ENCODE results near the gene ZNF609.
A peak's percentile ranks its signal among the peaks of the same experiment; 100 is the strongest.

ZNF609 gene

DNA sequence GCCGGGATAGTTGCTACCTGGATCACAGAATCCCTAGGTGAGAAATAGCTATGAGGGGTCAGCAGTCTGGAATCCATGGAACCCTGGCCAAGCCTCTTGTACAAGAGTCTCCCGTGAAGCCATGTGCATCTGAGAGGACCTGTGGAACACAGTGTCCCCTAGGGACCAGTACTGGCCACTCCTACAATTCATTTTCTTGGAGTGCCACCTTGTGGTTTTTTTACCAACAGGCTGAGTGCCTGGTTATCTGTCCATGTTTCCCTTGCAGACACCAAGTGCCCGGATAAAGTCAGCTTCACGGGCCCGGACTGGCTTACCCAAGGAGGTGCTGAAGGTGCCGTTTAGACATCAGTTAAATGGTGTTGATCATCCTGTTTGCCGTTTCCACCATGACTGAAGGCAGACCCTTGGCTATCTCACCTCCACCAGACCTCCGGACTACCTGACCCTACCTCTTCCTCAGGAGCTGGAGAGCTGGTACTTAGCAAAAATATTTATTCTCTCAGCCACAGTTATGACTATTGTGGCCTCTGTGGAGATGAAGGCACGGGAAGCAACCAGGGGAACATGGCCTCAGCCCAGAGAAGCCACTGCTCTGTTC lies 221.1 kb downstream of the ZNF609 start:
- H3K4me3 ChIP-seq (replicated peaks in 1 of 2; ENCODE audit: low read depth in 2 of 2, low read length in 2 of 2) = no peak overlapping the region
- TF ChIP-seq, protein P1, sequence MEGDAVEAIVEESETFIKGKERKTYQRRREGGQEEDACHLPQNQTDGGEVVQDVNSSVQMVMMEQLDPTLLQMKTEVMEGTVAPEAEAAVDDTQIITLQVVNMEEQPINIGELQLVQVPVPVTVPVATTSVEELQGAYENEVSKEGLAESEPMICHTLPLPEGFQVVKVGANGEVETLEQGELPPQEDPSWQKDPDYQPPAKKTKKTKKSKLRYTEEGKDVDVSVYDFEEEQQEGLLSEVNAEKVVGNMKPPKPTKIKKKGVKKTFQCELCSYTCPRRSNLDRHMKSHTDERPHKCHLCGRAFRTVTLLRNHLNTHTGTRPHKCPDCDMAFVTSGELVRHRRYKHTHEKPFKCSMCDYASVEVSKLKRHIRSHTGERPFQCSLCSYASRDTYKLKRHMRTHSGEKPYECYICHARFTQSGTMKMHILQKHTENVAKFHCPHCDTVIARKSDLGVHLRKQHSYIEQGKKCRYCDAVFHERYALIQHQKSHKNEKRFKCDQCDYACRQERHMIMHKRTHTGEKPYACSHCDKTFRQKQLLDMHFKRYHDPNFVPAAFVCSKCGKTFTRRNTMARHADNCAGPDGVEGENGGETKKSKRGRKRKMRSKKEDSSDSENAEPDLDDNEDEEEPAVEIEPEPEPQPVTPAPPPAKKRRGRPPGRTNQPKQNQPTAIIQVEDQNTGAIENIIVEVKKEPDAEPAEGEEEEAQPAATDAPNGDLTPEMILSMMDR (IDR thresholded peaks at IDR 0.05; ENCODE audit: low read depth, low read length) = peak; percentile 43
- DNase-seq (ENCODE audit: low read depth in 2 of 2) = peak; percentile 77 to 78

DNA sequence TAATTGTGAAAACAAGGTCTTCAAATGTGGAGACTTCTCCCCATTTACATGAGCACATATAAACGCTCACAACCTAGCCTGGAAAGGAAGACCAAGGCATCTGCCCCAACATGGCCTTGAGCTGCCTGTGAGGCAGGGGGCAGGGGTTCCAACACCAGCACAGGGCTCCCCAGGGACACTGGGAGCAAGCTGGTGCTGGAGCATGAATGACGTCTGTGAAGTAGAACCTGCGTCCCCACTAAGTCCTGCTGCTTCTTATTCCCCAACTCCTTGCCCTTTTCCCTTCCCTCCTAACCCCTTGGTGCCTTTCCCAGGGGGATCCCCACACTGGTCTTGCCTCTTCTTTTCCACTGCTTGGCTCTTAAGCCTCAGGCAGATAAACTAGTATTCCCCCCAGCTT lies 221.9 kb downstream of the ZNF609 start:
- TF ChIP-seq, protein P1 (IDR thresholded peaks at IDR 0.05; ENCODE audit: low read depth, low read length) = no peak
- DNase-seq (ENCODE audit: low read depth in 2 of 2) = no peak
- no peak overlapping the region for H3K4me3 ChIP-seq (replicated peaks in 1 of 2; ENCODE audit: low read depth in 2 of 2, low read length in 2 of 2)

DNA sequence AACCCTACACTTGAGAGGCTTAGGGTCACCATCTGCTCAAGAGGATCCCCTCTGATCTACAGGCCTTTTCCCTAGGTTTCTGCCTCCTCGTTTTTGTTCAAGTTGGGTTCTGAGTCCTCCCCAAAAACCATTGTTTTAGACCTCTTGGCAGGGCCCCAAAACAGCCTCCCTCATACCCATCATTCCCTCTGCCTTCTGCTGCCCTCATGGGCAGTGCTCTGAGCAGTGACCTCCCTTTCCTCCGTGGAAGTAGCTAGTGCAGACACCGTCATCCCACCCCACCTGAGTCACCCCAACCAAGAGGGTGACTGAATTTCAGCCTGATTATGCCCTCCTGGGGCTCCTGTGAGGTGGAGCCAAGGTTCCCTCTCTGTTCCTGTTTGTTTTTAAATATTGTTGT lies 223.0 kb downstream of the ZNF609 start:
- peak; percentile 29 to 66 for DNase-seq (ENCODE audit: low read depth in 2 of 2)
- no peak overlapping the region for H3K4me3 ChIP-seq (replicated peaks in 1 of 2; ENCODE audit: low read depth in 2 of 2, low read length in 2 of 2)
- TF ChIP-seq, protein P1 (IDR thresholded peaks at IDR 0.05; ENCODE audit: low read depth, low read length) = no peak

DNA sequence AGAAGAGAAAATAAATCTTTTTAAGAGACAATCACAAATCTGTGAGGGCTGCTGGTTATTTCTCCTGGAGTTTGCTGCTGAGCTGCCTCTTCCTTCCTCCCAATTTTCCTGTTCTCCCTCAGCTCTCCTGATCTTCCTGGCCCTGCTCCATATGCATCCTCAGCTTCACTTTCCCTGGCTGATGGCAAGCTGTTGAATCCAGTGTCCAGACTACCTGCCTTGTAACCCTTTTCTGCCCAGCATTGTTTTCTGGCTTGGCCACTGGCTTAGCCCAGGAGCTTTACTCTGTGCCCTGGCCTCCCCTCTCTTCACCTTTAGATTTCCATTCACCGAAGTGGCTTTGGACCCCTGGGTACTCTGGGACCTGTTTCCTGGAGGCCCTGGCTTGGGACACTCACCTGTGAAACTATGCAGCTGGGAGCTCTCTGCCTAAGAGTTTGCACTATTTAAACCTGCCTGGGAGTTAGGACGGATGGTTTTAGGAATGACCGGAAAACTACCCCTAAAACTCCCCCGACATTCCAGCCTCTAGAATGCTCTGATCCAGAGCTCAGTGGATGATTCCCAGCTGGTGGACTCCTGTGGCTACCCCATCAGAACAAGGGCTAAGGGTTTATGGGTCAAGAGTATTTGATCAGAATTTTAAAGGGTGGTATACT lies 225.0 kb downstream of the ZNF609 start:
- TF ChIP-seq, protein P1 (IDR thresholded peaks at IDR 0.05; ENCODE audit: low read depth, low read length) = no peak
- no peak overlapping the region for H3K4me3 ChIP-seq (replicated peaks in 1 of 2; ENCODE audit: low read depth in 2 of 2, low read length in 2 of 2)
- no peak for DNase-seq (ENCODE audit: low read depth in 2 of 2)

DNA sequence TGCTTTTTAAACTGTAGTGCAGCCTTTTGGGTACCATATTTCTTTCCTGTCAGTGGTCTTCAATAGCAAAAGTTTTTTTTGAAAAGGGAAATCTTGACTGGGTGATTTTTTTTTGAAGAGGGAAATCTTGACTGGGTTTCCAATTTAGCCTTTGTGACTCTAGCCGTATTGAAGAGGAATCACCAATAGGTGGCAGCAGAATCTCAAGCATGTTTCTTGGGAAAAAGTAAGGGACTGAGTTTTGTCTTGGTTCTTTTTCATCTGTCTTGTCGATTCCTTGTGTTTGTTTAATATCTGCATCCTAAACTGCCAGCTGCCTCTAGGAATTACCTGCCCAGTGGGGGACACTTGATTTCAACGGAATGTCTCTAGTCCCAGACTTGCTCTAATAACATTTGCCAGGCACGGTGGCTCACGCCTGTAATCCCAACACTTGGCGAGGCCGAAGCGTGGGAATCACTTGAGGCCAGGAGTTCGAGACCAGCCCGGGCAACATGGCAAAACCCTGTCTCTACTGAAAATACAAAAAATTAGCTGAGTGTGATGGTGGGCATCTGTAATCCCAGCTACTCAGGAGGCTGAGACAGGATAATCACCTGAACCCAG lies 225.9 kb downstream of the ZNF609 start:
- peak; percentile 73 to 74 for DNase-seq (ENCODE audit: low read depth in 2 of 2)
- TF ChIP-seq, protein P1 (IDR thresholded peaks at IDR 0.05; ENCODE audit: low read depth, low read length) = peak; percentile 61
- H3K4me3 ChIP-seq (replicated peaks in 1 of 2; ENCODE audit: low read depth in 2 of 2, low read length in 2 of 2) = no peak overlapping the region

DNA sequence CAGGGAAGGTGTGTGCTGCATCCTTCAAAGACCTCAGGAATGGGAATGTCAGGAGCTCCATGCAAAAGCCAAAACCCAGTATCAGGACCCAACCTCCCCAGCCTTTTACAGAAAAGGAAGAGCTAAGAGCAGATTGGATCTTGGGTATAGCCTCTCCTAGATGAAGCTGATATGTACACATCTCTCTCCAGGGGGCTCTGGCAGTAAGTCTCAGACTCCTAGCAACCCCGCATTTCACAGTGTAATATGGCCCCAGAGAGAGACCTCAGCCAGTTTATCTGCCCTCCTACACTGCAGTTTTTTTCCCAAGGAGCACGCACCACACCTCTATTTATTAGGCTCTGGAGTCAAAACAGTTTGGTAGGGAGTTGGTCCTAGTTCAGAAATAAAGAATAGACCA lies 226.8 kb downstream of the ZNF609 start:
- no peak for DNase-seq (ENCODE audit: low read depth in 2 of 2)
- TF ChIP-seq, protein P1 (IDR thresholded peaks at IDR 0.05; ENCODE audit: low read depth, low read length) = no peak
- H3K4me3 ChIP-seq (replicated peaks in 1 of 2; ENCODE audit: low read depth in 2 of 2, low read length in 2 of 2) = no peak overlapping the region

Measured in cardiac fibroblast (primary cell).